ENCODE measurements around the gene CALR. TPM values are rescaled to one million over a fixed set of nuclear protein-coding genes. Genes with fewer than 3 reads are reported as not detected.
"Not testable (repeated sequence)": the region's sequence is repeated elsewhere in the genome, so short reads cannot be mapped to it uniquely, and the experiment has no call there.

The CALR gene
- polyA plus RNA-seq (2012; ENCODE audit: insufficient read depth, insufficient read length, low read depth) = 1,011 TPM

DNA sequence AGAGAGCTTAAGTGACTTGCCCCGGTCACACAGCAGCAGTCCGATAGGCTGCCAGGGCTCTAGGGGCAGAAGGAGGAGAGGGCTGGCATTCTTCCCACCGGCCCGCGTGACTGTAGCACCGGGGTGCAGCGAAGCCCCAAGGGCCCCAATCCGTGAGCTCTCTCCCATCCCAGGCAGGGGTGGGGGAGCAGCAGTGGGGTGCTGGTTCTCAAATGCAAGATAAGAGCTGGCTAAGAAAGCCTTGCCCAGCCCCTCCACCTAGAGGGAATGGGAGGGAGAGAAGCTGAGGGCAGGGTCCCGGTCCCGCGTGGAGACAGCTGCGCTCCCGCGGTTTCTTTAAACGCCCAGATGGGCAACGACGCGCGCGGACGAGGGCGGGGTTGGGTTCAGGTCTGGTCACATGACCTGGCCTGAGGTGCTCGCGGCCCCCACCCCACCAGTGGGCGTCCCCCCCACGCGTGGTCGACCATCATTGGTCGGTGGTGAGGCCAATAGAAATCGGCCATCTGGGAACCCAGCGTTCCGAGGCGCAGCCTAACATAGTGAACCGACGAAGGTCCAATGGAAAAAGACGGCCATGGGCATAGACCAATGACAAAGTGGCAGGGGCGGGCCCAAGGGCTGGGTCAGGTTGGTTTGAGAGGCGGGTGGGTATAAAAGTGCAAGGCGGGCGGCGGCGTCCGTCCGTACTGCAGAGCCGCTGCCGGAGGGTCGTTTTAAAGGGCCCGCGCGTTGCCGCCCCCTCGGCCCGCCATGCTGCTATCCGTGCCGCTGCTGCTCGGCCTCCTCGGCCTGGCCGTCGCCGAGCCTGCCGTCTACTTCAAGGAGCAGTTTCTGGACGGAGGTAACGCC, at the start of gene CALR:
Gene CALR (plus strand): TSS at position 683 of the 852 bp plus-strand sequence. CDS start 71 bp downstream, at position 754.
- TF ChIP-seq, protein P1, sequence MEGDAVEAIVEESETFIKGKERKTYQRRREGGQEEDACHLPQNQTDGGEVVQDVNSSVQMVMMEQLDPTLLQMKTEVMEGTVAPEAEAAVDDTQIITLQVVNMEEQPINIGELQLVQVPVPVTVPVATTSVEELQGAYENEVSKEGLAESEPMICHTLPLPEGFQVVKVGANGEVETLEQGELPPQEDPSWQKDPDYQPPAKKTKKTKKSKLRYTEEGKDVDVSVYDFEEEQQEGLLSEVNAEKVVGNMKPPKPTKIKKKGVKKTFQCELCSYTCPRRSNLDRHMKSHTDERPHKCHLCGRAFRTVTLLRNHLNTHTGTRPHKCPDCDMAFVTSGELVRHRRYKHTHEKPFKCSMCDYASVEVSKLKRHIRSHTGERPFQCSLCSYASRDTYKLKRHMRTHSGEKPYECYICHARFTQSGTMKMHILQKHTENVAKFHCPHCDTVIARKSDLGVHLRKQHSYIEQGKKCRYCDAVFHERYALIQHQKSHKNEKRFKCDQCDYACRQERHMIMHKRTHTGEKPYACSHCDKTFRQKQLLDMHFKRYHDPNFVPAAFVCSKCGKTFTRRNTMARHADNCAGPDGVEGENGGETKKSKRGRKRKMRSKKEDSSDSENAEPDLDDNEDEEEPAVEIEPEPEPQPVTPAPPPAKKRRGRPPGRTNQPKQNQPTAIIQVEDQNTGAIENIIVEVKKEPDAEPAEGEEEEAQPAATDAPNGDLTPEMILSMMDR (IDR thresholded peaks at IDR 0.05; ENCODE audit: low read depth, low read length) = no peak
- Histone ChIP-seq H3K9me3 (no peaks in the 10 kb centered on the region), H3K4me3 (ENCODE audit: low read depth, low read length) (peak within 1 kb of the TSS; percentile 100), H3K27me3 (no peaks in the 10 kb centered on the region), H3K36me3 (peaks cover 45% of the 10 kb centered on the region), H3K4me1 (peaks cover 6% of the 10 kb centered on the region)
- DNase-seq = peak; percentile 99

DNA sequence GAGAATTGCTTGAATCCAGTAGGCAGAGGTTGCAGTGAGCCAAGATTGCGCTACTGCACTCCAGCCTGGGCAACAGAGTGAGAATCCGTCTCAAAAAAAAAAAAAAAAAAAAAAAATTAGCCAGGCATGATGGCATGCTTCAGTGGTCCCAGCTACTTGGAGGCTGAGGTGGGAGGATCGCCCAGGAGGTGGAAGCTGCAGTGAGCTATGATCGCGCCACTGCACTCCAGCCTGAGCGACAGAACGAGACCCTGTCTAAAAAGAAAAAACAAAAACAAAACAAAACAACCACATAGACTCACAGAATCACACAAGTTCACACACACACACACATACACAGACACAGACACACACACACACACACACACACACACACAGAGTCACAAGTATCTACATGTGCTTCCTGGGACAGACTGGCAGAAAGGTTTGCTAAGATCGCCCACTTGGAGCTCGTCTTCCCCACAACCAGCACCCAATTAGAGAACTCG, 48.1 kb upstream of the CALR start:
- not testable (repeated sequence) for H3K36me3 ChIP-seq, H3K4me1 ChIP-seq, H3K9me3 ChIP-seq, DNase-seq, H3K27me3 ChIP-seq
- H3K4me3 ChIP-seq (ENCODE audit: low read depth, low read length) = peak overlapping the region; percentile 39

DNA sequence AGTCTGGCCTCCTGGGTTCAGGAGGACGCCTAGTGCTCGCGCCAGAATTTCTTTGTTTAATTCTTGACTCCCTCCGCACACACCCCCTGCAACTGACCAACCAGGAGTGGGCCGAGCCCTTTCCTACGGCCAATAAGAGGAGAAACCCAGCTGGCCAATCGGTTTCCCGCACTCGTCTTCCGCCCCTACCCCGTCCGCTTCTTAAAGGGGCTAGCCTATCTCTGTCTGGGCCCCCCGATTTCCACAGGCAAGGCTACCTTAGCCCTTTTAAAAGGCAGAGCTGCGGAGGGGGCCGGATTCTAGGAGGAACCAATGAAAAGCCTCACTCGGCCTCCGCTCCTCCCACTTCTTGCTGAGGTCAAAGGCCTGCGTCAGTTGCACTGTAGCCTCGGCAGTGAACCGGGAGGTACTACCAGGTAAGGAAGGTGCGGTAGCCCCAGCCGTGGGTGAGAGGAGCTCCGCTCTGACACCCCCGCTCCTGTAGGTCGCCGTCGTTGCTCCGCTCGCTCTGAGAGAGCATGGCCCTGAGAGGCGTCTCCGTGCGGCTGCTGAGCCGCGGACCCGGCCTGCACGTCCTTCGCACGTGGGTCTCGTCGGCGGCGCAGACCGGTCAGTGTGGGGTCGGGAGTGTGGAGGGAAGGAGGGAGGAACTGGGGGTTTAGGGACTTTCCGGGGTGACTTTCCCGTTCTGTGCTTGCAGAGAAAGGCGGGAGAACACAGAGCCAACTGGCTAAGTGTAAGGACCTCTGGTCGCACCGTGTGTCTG, 47.4 kb upstream of the CALR start, which contains the start of gene GCDH:
Gene GCDH (plus strand): TSS at position 374 of the 766 bp plus-strand sequence. CDS start 145 bp downstream, at position 519.
- no peaks in the 10 kb centered on the region; the same call in 1 of the 2 replicates for H3K4me1 ChIP-seq
- H3K4me3 ChIP-seq (ENCODE audit: low read depth, low read length) = peak within 1 kb of the TSS; percentile 79
- H3K9me3 ChIP-seq = no peaks in the 10 kb centered on the region
- peaks cover under 1% of the 10 kb centered on the region for H3K27me3 ChIP-seq
- TF ChIP-seq, protein P1 (IDR thresholded peaks at IDR 0.05; ENCODE audit: low read depth, low read length) = no peak; the same call in 1 of the 2 replicates
- DNase-seq = peak; percentile 98
- no peaks in the 10 kb centered on the region for H3K36me3 ChIP-seq

DNA sequence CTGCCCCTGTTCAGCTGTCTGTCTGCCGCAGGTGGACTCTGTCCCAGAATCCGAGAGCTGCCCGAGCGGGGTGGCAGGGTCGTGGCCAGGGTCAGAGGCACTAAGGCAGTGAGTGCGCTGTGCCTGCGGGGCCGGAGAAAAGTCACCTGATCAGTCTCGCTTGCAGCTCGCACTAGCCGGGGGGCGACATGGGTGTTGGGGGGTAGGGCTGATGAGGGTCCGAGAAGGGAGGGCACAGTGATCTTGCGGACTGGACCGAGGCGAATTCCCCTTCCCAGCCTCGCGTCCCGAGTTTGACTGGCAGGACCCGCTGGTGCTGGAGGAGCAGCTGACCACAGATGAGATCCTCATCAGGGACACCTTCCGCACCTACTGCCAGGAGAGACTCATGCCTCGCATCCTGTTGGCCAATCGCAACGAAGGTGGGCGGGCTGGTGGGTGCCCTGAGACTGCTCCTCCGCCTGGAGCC, 46.8 kb upstream of the CALR start:
- Histone ChIP-seq H3K27me3 (no peaks in the 10 kb centered on the region; the same call in 1 of the 2 replicates), H3K4me1 (no peaks in the 10 kb centered on the region), H3K9me3 (no peaks in the 10 kb centered on the region), H3K36me3 (no peaks in the 10 kb centered on the region), H3K4me3 (ENCODE audit: low read depth, low read length) (peak overlapping the region; percentile 79)
- TF ChIP-seq, protein P1 (IDR thresholded peaks at IDR 0.05; ENCODE audit: low read depth, low read length) = no peak
- DNase-seq = no peak

DNA sequence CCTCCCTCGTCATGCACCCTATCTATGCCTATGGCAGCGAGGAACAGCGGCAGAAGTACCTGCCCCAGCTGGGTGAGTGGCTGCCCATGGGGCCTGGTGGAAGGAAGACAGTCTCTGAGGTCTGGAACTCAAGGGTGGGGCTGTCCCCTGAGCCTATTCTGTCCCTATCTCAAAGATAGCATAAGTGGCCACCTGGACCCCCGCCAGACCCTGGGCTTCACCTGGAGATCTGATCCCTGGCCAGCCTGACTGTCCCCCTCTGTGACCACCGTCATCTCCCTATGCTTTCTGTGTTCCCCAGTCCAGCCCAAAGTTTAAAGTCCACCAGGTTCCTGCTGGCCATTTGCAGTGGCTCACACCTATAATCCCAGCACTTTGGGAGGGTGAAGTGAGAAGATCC, 44.8 kb upstream of the CALR start:
- Histone ChIP-seq H3K4me1 (no peaks in the 10 kb centered on the region), H3K27me3 (no peaks in the 10 kb centered on the region), H3K36me3 (no peaks in the 10 kb centered on the region), H3K4me3 (ENCODE audit: low read depth, low read length) (no peak overlapping the region), H3K9me3 (no peaks in the 10 kb centered on the region)
- TF ChIP-seq, protein P1 (IDR thresholded peaks at IDR 0.05; ENCODE audit: low read depth, low read length) = no peak
- DNase-seq = no peak

DNA sequence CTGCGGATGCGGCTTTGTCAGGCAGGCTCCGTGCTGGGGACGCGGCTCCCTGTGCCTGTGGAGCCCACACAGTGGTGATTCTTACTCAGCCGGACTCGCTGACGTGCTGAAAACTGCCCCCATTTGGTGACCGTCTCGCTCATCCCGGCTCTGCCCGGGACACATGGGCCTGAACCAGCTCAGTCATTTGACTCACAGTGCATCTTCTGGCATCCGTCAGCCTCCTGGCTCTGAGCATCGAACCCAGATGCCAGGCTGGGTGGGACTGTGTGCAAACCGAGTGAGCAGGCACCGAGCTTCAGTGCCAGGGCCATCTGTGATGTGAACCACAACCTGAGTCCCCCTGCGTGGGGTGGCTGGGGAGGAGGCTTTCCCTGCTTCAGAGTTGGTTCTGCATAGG, 41.9 kb upstream of the CALR start:
- Histone ChIP-seq H3K27me3 (no peaks in the 10 kb centered on the region), H3K9me3 (no peaks in the 10 kb centered on the region), H3K4me1 (no peaks in the 10 kb centered on the region), H3K36me3 (no peaks in the 10 kb centered on the region), H3K4me3 (ENCODE audit: low read depth, low read length) (no peak overlapping the region)
- no peak for DNase-seq
- TF ChIP-seq, protein P1 (IDR thresholded peaks at IDR 0.05; ENCODE audit: low read depth, low read length) = no peak

All from BE2C (cell line).